Muscle layer of duodenum (tissue), 2 donors: ENCODE results near the gene SAMD8.
"Not testable (repeated sequence)": the region's sequence is repeated elsewhere in the genome, so short reads cannot be mapped to it uniquely, and the experiment has no call there.

Source experiments
- H3K27ac ChIP-seq: one replicate; pipeline ENCODE4 v1.7.0; 2013; ENCODE audit warnings: mild to moderate bottlenecking, low read length
- H3K27me3 ChIP-seq: one replicate; pipeline ENCODE4 v1.7.0; 2013; ENCODE audit warnings: low read depth, mild to moderate bottlenecking, control low read depth, low read length
- H3K36me3 ChIP-seq, 2 donors: one replicate each; pipeline ENCODE4 v1.7.0; 2013; ENCODE audit warnings: low read length in 2 of 2, control low read depth in 1 of 2, mild to moderate bottlenecking in 1 of 2; ENCODE audit not compliant: insufficient read depth in 2 of 2, control insufficient read depth in 1 of 2
- H3K4me1 ChIP-seq, 2 donors: one replicate each; pipeline ENCODE4 v1.7.0; 2013; ENCODE audit warnings: low read length in 2 of 2, mild to moderate bottlenecking in 2 of 2, control low read depth in 1 of 2, moderate library complexity in 1 of 2; ENCODE audit not compliant: insufficient read depth in 2 of 2, control insufficient read depth in 1 of 2
- H3K4me3 ChIP-seq, 2 donors: one replicate each; pipeline ENCODE4 v1.7.0; 2013; ENCODE audit warnings: low read length in 2 of 2, low read depth in 1 of 2, mild to moderate bottlenecking in 1 of 2
- H3K9me3 ChIP-seq, 2 donors: one replicate each; pipeline ENCODE4 v1.7.0; 2013; ENCODE audit warnings: low read length in 2 of 2, control low read depth in 1 of 2, mild to moderate bottlenecking in 1 of 2; ENCODE audit not compliant: control insufficient read depth in 1 of 2
- donor health status: healthy.

SAMD8 gene

DNA sequence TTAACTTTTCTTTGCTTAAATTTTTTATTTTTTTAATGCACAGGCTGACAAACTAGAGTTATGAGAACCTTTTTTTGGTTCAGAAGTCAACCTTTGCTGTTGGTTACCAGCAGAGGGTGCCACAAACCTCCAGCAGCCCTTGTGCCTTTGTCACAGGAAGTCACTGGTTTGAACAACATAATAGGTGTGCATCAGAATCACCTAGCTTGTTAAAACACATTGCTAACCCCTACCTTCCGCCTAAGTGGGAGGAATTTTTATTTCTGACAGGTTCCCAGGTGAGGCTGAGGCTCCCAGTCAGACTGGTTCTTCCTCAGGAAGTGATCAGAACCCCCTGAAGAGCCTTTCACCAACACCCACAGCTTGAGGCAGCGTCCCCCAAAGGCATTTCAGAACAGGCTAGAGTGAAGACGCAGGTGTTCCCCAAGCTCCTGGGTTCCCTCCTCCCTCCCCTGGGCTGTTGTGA is 76.5 kb downstream of the SAMD8 start:
- no peaks in the 10 kb centered on the region for H3K27me3 ChIP-seq
- H3K4me1 ChIP-seq = peaks cover 0 to 8% of the 10 kb centered on the region in 2 donors
- H3K9me3 ChIP-seq = no peaks in the 10 kb centered on the region
- no peak overlapping the region for H3K4me3 ChIP-seq
- no peak overlapping the region for H3K27ac ChIP-seq
- no peaks in the 10 kb centered on the region for H3K36me3 ChIP-seq

DNA sequence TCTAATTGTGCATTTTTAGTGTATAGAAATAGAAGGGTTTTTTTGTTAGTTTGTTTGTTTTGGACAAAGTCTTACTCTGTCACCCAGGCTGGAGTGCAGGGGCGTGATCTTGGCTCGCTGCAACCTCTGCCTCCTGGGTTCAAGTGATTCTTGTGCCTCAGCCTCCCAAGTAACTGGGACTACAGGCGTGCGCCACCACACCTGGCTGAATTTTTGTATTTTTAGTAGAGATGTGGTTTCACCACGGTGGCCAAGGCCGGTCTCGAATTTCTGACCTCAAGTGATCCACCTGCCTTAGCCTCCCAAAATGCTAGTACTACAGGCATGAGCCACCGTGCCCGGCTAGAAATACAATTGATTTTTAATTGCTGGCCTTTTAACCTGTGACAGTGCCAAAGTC is 77.1 kb downstream of the SAMD8 start:
- not testable (repeated sequence) for H3K36me3 ChIP-seq, H3K4me1 ChIP-seq, H3K4me3 ChIP-seq, H3K27ac ChIP-seq, H3K9me3 ChIP-seq, H3K27me3 ChIP-seq

DNA sequence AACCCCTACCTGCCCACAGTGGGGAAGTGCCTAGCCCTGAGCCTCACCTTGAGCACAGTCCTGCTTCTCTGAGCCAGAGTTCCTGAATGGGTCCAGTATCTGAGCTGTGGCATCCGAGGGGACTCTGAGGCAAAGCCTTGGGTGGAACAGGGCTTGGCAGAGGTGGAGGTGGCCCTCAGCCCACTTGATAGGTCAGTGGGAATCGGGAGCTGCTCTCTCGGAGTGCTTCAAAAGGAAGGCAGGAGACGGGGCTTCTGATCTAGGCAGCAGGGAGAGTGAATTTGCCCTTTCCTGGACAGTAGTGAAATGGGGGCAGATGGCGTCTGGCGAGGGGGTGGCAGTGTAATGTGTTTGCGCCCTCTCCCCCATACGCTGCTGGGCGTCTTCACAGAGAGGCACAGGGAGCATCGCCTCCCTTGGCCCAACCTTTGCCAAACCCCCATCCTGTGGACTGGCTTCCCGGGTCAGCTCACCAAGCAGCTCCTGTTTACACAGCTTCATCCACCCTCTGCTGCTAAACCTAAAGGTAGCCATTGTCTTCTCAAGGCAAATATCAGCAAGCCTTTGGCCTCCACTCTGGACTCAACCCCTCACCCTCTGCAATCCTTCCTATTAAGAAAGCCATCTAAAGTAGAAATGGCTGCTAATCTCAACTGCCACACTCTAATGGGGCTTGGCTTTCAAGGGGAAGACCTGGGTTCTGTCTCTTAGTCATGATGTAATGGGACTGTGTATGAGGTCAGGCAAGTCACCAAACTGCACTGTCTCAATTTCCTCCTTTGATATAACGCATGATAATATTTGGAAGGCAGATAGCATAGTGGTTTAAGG is 78.0 kb downstream of the SAMD8 start:
- Histone ChIP-seq H3K27ac (no peak overlapping the region), H3K27me3 (no peaks in the 10 kb centered on the region), H3K9me3 (no peaks in the 10 kb centered on the region), H3K36me3 (no peaks in the 10 kb centered on the region), H3K4me1 (peaks cover 0 to 8% of the 10 kb centered on the region in 2 donors), H3K4me3 (no peak overlapping the region)

DNA sequence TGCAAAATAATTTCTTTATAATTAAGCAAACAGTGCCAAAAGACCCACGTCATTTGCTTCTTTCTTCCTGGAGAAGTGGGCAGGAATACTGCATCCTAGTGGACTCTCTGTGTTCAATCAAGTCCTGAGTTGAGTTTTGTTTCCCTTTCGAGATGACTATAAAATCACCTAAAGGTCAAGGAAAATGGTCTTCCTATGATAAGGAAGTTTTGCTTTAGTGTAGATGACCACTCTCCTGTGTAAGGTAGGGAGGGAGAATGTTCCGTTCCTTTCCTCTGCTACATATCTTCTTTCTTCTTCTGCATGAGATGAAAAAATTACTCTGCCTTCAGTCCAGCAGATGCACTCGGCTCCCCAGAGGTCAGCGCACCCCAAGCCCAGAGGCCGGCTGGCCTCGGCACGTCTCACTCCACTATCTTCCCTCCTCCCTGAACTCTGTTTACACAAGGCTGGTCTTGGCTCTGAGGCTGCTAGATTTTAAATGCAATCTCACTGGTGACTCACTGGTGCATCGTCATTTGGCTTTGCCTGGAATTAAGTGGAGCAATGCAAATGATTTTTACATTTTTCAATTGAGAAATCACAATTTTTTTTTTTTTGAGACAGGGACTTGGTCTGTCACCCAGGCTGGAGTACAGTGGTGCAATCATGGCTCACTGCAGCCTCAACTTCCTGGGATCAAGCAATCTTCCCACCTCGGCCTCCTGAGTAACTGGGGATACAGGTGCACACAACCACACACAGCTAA is 80.5 kb downstream of the SAMD8 start:
- H3K27me3 ChIP-seq = no peaks in the 10 kb centered on the region
- H3K36me3 ChIP-seq = no peaks in the 10 kb centered on the region
- H3K4me3 ChIP-seq = no peak overlapping the region
- H3K4me1 ChIP-seq = peaks cover 0 to 8% of the 10 kb centered on the region in 2 donors
- peak overlapping the region; percentile 46 for H3K27ac ChIP-seq
- H3K9me3 ChIP-seq = no peaks in the 10 kb centered on the region

DNA sequence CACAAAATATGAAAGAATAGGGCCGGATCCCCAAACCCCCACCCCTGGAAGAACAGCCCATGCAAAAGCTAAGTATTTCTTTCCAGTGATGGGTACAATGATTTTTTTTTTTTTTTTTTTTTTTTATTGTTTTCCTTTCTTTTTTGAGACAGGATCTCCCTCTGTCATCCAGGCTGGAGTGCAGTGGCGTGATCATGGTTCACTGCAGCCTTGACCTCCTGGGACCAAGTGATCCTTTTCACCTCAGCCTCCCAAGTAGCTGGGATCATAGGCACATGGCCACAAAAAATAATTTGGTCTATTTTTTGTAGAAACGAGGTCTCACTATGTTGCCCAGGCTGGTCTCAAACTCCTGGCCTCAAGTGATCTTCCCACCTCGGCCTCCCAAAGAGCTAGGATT is 83.2 kb downstream of the SAMD8 start:
- not testable (repeated sequence) for H3K27me3 ChIP-seq, H3K9me3 ChIP-seq, H3K4me3 ChIP-seq, H3K4me1 ChIP-seq, H3K36me3 ChIP-seq, H3K27ac ChIP-seq

DNA sequence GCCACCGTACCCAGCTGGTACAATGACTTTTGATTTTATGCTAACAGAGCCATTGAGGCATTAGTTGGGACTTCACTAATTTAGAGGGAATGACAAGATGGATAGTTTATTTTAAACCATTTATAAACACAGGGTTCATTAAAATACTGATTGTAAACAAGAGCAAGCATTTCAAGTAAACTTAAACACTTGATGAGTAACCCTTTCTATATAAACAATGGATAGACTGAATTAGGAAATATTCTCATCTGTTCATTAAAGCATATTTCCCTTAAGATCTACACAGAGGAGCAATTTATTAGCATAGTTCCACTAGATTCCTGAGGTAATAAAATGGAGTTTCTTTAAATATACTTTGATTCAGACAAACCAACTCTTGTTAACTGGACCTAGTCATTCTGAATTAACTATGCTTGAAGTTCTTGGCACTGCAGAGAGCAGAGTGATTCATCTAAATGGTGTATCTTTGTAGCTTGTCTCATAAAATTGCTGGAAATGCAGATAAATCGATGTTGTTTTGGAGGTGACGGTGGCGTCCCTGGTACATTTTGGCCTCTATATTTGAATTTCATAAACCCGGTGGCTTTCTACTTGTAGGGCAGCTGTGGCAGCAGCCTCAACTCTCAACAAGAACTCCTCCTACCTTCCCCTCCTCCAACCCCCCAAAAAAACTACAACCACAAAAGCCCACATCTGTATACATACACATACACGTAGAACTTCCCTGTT is 83.7 kb downstream of the SAMD8 start:
- Histone ChIP-seq H3K4me3 (no peak overlapping the region), H3K27ac (peak overlapping the region; percentile 49), H3K4me1 (peaks cover 0 to 8% of the 10 kb centered on the region in 2 donors), H3K9me3 (no peaks in the 10 kb centered on the region), H3K27me3 (no peaks in the 10 kb centered on the region), H3K36me3 (no peaks in the 10 kb centered on the region)

DNA sequence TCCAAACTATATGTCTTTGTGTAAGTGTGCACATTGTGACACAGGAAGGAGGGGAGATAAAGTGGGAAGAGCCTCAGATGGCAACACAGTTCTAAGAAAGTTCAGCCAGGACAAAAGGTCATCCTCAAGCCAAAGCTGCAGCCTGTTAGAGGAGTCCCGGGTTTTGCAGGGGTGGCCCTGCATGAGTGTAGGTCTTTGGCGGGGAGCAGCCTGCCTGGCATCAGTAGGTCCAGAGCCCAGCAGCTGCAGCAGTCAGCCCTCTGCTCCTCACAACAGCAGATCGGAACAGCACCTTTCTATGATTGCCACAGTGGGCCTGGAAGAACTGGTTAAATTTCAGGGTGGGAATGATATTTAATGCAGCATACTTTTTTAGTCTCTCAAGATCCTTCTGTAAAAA is 85.6 kb downstream of the SAMD8 start:
- no peak overlapping the region for H3K4me3 ChIP-seq
- H3K9me3 ChIP-seq = no peaks in the 10 kb centered on the region
- H3K4me1 ChIP-seq = peaks cover 0 to under 1% of the 10 kb centered on the region in 2 donors
- H3K27ac ChIP-seq = no peak overlapping the region
- no peaks in the 10 kb centered on the region for H3K27me3 ChIP-seq
- no peaks in the 10 kb centered on the region for H3K36me3 ChIP-seq

DNA sequence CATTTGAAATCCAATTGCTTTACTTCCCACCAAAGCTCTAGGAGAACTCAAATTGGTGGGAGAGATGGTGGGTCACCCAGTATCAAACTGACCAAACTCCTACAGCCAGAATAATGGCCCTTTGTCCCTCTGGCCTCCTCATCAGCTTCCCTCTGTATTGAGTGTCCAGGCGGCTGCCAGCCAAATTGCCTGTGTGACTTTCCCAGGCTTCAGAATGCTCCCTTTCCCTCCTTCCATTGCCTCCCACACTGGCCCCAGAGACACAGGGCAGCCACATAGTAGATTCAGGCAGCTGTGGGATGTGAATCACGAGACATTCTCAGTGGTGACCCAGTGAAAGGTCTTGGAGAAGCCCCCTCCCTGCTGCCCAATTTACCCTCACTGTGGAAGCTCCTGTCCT is 86.5 kb downstream of the SAMD8 start:
- H3K27me3 ChIP-seq = no peaks in the 10 kb centered on the region
- H3K9me3 ChIP-seq = no peaks in the 10 kb centered on the region
- H3K4me1 ChIP-seq = peaks cover under 1 to 5% of the 10 kb centered on the region in 2 donors
- no peak overlapping the region for H3K4me3 ChIP-seq
- H3K36me3 ChIP-seq = no peaks in the 10 kb centered on the region
- H3K27ac ChIP-seq = no peak overlapping the region

DNA sequence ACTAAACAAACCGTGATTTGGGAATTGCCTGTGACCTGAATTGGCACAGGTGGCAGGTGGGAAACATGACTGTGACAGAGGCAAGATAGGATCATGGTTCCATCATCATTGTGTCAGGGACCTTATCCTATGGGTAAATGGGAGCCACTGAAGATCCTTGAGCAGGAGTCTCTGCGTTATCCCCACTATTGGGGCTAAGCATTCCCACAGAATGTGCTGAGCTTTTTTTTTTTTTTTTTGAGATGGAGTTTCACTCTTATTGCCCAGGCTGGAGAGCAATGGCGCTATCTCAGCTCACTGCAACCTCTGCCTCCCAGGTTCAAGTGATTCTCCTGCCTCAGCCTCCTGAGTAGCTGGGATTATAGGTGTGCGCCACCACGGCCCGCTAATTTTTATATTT is 88.5 kb downstream of the SAMD8 start:
- not testable (repeated sequence) for H3K4me1 ChIP-seq, H3K27me3 ChIP-seq, H3K4me3 ChIP-seq, H3K36me3 ChIP-seq, H3K9me3 ChIP-seq, H3K27ac ChIP-seq

DNA sequence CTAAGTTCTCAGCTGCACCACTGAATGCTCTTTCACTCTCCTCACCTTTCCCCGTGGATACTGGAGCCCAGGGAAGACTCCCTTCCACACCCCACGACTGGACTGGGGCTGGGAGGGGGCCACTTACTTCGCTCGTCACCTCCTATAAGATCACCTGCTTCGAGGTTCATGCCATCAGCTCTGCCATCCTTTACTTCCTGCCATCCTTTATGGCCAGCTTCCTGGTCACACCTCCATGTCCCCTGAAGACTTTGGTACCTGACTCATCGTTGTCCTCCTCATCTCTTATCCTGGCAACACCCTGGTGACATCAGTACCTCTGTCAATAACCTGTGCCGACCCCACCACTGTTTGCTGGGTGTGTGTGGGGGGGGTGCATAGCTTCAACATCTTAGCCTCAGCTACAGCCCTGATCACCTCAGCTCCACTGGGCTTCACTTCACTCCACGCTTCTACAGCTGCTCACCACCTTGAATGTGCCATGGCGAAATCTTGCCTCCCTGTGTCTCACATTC is 90.4 kb downstream of the SAMD8 start:
- no peaks in the 10 kb centered on the region for H3K27me3 ChIP-seq
- H3K4me3 ChIP-seq = no peak overlapping the region
- H3K27ac ChIP-seq = peak overlapping the region; percentile 16
- H3K36me3 ChIP-seq = no peaks in the 10 kb centered on the region
- no peaks in the 10 kb centered on the region for H3K9me3 ChIP-seq
- H3K4me1 ChIP-seq = peaks cover 2 to 5% of the 10 kb centered on the region in 2 donors
